GM21390 (cell line): ENCODE results near the gene TMEM156.

Experiments
- ATAC-seq: cut with Tn5 transposase; IDR thresholded peaks from one replicate; pipeline ENCODE4 v1.9.1; 2021; ENCODE audit not compliant: unreplicated experiment

The TMEM156 gene

DNA sequence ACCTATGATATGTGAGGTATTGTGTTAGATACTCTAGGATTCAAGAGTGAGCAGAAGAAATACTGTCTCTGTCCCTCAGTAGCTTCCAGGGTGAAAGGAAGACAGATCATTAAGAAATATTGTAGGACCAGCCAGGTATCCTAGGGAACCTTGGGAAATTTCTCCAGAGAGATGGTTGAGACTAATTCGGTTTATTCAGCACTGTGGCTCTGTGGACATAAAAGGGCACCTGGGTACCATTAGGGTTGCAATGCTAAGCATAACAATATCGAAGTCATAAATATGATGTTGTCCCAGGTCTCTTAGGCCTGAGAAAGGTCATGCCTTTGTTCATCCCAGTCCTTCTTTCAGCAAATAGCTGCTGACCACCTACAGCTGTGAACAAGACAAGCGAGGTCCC lies 103.6 kb downstream of the TMEM156 start:
- no peak for ATAC-seq

DNA sequence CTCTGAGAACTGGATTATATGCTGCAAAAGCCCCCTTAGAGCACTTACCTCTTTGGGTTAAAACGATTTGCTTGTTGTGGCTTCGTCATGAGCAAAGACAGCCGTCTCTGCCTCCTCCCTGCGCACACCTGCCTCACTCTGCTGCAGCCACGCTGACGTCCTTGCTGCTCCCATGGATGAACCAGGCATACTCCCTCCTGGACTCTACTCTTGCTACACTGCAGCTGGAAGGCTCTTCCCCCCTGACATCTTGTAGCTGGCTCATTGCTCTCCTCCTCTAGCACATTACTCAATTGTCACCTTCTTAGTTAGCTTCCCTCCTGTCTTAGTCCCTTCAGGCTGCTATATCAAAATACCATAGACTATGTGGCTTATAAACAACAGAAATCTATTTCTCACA lies 105.3 kb downstream of the TMEM156 start:
- ATAC-seq, result no peak

DNA sequence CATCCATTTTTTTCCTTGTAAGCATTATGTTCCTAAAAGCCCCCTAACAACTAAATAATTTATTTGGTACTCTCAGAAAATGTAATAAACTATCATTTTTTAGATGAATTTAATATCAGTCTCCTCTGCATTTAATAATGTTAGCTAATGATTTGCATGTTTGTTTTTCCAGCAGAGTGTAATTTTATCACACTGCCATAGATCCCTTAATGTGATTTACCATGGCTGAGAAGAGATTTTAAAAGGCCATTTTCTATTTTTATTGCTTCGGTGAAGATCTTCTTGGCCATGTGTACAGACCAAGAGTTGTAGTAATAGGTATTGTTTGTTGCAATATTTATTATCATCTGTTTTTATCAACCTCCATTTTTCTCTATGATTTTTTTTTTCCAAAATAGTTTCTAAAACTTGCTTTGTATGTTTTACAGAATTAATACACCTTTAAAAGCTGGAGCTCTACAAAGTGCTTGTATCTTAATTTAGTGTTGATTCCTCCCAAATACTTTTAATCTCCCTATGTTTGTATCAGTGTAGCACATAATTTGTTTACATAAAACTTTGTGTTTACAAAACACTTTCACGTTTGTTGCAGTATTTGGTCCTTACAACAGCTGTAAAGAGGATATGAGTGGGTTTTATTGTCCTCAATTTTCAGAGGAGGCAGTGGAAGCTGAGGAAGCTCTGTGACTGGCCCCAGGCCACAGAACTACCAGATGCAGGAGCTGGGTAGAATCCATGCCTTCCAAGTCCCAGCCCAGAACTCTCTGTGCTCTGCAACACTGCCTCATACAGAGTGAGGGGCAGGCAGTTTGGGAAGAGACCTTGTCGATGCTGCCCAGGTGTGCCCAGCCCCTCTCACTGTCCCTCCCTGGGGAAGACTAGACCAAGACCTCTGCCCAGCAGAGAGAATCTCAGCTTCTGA lies 106.5 kb downstream of the TMEM156 start:
- no peak for ATAC-seq

DNA sequence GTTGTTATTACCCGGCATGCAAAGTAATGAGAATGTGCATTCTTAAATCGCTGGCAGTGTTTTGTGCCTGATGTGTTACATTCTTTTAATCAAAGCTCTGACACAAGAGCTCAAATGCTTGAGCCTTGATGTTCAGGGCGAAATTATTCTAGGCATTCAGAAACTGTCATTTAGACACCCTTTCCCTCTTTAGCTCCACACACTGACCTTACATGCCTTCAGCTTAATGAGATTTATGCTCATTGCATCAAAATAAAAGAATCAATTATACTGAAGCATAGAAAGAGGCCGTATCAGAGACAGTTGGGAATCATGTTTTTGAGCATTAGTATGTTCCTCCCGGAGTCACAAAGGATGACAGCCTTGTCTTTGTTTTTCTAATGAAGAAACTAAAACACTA lies 107.9 kb downstream of the TMEM156 start:
- ATAC-seq, result no peak

DNA sequence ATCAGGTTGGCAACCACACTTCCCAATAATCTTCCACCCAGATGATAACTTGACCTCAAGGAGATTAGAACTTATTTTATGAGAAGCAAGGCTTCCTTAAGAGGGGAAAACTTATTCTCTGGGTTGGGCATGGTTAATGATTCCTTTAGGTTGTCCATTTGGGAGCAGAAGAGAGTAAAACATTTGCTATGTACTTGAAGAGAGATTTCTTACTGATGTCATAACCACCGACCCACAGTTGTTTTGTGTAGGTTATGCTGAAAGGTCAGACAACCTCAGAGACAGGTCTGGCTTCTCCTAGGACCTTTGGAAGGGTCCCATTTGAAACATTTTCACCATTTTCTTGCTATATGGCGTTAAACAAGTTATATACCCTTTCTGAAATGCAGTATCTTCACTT lies 108.5 kb downstream of the TMEM156 start:
- no peak for ATAC-seq

DNA sequence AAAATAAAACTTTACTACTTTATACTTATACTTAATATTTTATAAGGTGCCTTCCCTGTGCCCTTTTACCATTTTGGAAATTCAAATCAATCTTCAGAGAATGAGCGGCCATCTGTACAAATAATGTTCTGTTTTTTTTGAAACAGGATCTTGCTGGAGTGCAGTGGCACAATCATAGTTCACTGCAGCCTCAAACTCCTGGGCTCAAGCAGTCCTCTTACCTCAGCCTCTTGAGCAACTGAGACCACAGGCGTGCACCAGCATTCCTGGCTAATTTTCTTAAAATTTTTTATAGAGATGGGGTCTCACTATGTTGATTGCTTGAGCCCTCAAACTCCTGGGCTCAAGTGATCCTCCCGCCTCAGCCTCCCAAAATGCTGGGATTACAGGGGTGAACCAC lies 111.1 kb downstream of the TMEM156 start:
- no peak for ATAC-seq

DNA sequence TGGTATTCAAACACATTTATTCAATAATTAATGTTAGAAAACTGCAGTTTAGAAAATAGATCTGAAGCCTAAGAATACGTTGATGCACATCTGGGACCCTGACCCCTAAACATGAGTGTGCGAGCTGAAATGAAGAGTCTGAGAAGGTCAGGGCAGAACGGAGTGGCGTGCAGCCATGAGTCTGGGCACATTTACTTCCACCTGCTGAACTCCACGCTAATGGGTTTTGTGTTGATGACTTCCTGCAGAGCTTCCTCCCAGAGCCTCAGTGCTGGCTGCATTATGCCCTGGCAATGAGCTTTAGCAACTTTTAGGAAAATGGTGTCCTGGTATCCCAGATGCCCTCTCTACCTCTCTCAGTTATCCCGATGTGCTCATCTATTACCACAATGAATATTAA lies 111.5 kb downstream of the TMEM156 start:
- ATAC-seq, result no peak

DNA sequence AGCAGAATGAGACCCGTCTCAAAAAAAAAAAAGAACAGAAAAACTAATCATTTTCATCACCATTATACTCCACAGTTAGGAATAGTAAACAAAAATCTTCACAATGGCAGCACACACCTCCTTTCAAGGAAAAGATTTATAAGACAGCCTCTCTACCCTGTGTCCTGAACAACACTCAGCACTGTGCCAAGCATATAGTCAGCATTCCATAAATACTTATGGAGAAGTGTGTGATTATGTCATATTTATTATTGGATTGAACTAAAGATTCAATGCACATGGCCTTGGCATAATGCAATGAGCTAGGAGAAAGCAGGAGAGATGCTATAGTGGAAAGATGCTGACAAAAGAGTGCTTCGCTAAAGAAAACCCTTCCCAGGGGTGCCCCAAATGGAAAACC lies 112.0 kb downstream of the TMEM156 start:
- no peak for ATAC-seq

DNA sequence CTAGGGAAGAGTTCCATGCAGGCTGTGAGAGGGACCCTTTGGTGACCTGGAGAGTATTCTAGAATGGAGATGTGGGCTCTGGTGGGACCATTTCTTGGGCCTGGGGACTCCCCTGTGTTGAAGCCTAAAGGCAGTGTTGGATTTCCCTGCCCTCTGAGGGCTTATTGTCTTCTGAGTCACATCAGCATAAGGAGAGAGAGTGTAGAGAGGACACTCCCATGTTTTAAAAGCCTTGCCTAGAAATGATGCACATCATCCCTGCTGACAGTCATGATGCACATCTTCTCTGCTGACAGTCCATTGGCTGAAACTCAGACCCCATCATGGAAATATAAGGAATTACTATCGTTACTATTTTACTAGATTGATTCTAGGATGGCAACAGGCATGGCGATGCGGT lies 112.7 kb downstream of the TMEM156 start:
- no peak for ATAC-seq

DNA sequence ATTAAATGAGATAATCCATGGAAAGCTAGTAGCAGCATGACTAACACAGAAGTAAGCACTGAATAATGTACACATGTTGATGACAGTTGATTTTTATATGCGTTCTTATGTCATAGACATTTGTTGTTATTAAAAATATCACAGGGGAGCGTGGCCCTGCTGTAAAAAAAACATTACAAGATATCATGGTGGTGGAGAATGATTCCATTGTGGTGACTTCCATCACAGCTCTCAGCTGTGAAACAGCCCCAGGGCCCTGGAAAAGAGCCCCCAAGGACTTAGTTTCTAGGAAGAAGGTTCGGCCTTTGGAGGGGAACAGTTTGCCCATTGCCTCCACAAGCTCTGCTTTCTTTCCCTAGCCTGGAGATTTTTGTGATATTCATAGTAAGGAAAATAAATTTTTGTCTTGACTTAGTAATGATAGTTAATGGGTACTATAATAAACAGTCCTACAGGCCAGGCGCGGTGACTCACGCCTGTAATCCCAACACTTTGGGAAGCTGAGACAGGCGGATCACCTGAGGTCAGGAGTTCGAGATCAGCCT lies 114.7 kb downstream of the TMEM156 start:
- no peak for ATAC-seq
